ENCODE data around the gene SCN4B.
"Not testable (repeated sequence)": the region's sequence is repeated elsewhere in the genome, so short reads cannot be mapped to it uniquely, and the experiment has no call there.

The SCN4B gene, protein sequence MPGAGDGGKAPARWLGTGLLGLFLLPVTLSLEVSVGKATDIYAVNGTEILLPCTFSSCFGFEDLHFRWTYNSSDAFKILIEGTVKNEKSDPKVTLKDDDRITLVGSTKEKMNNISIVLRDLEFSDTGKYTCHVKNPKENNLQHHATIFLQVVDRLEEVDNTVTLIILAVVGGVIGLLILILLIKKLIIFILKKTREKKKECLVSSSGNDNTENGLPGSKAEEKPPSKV

DNA sequence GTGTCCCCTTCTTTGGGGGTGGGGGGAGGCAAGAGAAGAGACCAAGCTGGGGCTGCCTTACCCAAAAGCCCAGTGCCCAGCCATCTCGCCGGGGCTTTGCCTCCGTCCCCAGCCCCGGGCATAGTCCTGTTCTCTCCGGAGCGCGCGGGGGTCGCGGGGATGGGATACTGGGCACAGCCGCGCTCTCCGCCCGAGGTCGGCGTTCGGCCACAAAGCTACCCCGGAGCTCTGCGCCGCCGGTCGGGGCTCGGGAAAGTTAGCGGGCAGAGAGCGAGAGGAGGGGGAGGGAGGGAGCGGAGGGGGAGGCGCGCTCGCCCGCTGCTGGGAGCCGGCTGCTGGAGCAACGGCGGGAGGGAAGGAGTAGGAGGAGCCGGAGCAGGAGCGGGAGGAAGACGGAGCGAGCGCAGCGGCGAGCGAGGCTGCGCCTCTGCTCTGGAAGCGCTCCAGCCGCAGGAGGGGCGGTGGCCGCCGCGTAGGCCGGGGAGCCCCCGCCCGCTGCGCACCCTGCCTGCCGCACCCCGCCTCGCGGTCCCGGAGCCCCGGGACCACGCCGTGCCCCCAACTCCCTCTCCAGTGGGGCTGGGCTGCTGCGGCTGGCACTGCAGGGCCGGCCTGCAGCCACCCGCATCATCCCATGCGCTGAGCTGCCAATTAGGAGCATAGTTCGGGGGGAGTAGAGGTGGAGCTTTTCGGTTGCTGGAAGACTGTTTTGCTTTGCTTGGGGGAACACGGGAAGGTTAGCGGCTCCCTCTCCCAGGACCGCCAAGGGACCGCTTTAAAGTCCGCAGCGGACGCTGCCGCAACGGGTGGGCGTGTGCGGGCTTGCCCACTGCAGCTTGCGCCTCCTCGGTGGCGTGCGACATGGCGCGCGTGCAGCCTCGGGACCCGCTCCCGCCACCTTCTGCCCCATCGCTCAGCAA is at the start of gene SCN4B:
SCN4B (minus strand) TSS at position 272 of the 920 bp plus-strand sequence; CDS start at position 122, 150 bp downstream.
- peak; percentile 54 for DNase-seq

DNA sequence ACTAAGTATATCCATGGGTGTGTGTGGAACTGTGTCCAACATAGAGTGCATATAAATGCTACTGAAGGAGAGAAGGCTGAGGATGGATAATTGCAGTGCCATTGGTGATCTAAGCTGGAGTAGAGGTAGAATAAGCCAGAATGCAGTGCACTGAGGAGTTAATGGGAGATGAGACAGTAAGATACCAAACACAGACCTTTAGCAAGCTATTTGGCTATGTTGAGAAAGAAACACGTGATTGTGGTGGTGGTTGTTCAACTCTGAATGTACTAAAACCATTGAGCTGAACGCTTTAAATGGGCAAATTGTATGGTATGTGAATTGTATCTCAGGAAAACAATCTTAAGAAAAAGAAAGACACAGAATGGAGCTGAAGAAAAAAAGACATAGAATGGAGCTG is 49.3 kb upstream of the SCN4B start:
- DNase-seq, result no peak

DNA sequence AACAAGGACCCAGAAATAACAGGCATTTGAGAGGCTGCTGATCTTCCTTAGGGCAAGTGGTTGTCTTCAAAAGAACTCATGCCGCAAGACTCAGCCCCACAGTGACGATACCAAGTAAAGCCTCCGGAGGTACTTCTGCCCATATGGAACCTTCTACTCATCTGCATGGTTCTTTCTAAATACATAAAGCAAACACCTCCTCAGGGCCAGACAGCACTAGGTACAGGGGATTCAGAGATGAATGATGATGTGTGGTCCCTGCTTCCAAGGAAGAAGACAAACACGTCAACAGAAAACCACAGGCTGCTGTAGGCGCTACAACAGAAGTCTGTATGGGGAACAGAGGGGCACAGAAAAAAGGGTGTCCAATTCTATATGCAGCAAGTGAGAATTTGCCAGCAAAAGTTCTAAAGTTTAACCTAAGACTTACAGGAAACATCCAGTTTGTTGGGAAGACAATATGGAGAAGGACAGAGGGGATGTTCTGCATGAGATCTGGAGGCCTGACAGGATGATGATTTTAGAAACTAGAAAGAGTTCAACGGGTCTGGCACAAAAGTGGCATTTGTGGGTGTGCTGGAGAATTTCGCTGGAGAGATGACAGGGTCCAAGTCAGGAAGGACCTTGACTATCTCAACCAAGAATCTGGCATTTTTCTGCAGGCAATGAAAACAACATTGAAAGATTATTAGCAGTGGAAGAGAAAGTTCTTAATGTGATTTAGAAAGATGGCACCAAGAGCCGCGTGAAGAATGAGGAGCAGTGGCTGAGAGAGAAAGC is 48.5 kb upstream of the SCN4B start:
- no peak for DNase-seq

DNA sequence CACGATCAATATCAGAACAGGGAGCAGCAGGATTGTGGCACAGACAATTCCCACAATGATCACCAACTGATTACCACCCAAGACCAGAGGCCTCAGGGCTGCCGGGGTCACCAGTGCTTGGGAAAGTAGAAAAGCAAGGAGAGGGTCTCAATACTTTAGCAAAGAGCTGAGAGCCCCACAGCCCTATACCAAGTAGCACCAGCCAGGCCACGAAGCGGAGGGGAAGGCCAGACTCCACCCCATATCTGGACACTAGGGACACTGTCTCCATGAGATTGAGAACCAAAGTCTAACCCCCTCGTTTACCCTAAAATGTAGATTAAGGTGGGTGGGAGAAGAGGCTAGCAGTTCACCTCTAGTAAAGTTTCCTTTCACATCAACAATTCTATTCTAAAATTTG is 47.9 kb upstream of the SCN4B start:
- no peak for DNase-seq

DNA sequence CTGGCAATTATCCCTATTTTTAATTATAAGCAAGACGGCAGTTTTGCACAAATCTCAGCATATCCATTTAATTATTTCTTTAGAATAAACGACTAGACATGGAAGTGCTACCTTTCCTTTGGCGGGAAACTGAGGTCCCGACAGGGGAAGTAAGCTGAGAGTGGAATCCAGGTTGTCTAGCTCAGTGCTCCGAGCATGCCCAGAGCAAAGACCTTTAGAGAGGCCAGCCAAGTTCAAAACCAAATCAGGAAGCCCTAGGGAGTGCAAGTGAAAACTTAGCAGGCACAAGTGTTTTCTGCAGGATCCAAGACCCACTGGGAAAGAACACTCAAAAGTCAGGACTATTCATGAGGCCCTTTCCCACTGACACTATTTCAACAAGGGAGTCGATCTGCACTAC is 46.5 kb upstream of the SCN4B start:
- DNase-seq, result no peak

DNA sequence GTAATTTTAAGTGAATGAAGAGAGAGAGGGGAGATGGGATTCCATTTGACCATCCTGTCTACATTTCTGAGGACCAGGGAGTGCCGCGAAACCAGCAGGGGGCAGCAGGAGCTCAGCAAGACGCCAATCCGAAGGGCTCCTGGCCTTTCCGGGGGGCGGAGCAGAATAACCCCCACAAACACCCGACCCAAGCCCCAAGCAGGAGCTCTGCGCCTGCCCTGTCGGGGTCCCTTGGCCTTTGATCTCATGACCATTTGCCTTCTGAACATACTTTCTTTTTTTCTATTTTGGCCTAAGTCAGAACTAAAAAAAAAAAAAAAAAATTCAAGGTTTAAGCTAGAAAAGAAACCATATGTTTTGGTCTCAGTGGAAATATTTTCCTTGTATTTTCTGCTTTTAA is 45.7 kb upstream of the SCN4B start:
- peak; percentile 57 for DNase-seq

DNA sequence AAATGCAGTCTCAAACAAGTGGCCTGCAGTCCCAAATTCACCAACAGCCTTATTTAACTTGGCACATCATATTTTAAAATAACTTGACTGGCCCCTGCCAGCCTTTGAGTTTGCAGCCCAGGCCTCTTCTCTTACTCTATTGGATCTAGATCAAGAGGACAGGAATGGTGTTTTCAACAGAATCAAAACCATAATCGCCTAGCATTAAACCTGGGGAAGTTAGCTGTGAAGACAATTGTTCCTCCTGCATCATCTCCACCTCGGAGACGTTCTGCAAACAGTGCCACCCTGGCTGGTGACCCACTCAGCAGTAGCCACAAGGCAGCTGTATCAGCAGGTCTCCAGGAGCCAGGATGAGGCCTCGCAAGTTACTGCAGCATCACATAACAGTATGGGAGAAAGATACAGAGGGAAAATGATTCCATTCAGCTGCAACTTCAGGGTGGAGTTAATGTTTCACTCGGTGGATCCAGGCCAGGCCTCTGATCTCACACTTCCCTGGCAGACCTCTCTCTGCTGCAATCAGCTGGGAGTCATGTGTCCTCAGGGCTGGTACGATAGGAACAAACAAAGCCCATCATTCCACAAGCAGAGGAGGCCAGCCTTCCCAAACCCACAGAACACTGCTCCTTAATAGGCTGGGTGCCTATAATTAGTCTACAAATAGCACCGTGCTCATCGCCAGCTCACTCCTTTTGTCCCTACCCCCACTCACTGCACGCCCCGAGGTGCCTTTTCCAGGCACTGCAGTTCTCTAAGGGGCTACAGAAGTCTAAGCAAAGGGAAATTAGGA is 42.4 kb upstream of the SCN4B start:
- DNase-seq, result peak; percentile 56

DNA sequence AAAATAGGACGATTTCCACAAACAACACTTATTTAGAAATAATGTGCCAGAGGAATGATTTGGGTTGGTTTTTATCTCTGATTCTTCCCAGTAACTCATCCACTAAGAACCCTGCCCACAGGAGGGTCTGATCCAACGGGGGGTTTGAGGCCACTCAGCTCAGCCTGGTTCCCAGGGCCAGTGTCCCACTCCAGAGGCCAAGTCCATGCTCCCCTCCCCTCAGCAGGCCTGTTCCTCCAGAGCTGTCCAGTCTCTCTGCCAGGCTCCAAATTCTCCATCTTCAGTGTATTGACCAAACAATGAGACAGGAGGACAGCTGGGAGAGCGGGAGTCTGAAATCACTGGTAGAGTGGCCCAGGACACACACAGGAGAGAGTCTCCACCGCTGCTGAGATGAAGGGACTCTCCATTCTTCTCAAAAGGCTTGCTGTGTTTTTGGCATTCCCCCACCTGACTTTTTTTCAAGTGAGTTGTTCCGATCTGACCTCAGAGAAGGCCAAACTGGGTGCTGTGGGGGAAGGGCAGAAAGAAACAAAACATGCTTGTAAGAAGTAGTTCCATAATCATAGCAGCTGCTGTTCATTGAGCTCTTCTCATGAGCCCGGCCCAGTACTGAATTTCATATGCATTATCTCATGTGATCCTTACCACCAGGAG is 41.4 kb upstream of the SCN4B start:
- no peak for DNase-seq

DNA sequence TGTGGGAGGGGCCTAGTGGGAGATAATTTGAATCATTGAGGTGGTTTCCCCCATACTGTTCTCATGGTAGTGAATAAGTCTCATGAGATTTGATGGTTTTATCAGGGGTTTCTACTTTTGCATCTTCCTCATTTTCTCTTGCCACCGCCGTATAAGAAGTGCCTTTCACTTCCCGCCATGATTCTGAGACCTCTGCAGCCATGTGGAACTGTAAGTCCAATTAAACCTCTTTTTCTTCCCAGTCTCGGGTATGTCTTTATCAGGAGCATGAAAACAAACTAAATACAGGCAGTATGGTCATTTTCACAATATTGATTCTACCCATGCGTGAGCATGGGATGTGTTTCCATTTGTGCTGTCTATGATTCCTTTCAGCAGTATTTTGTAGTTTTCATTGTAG is 40.2 kb upstream of the SCN4B start:
- DNase-seq, result not testable (repeated sequence)

DNA sequence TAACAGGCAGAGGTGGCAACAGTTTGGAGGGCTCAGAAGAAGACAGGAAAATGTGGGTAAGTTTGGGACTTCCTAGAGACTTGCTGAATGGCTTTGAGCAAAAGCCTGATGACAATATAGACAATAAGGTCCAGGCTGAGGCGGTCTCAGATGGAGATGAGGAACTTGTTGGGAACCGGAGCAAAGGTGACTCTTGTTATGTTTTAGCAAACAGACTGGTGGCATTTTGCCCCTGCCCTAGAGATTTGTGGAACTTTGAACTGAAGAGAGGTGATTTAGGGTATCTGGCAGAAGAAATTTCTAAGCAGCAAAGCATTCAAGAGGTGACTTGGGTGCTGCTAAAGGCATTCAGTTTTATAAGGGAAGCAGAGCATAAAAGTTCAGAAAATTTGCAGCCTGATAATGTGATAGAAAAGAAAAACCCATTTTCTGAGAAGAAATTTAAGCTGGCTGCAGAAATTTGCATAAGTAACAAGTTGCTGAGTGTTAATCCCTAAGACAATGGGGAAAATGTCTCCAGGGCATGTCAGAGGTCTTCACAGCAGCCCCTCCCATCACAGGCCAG is 38.4 kb upstream of the SCN4B start:
- DNase-seq, result not testable (repeated sequence)

DNA sequence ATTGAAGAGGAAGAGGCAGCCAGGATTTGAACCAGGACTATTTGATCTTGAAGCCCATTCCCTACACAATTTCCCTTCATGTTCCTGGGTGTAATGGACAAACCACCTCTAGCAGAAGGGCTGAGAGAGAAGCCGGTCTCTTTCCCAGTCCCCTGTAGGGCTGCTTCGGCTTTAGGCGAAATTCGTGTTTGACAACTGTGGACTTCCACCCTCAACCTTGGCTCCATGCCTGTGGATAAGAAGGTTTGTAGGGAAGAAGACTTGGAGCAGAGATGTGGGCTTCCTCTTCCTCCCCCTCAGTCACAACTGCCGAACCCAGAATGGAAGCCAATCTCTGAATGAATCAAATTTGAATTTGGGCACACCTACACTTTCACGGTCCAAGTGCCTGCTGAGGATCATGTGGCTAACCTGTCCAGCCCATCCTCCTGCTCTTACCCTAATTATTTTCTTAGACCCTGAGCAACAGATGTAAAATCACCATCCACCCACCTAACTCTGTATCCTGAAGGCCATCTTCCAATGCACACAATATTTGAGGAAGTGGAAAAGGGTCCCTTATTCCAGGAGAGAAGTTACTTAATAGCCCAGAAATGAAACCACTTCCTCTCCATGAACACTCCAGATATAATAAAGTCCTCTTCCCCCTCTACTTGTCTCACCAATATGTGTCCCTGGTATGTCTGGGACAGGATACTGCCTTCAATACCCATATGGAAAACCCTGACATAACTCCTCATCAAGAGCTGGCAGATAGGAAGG is 33.9 kb upstream of the SCN4B start:
- no peak for DNase-seq

DNA sequence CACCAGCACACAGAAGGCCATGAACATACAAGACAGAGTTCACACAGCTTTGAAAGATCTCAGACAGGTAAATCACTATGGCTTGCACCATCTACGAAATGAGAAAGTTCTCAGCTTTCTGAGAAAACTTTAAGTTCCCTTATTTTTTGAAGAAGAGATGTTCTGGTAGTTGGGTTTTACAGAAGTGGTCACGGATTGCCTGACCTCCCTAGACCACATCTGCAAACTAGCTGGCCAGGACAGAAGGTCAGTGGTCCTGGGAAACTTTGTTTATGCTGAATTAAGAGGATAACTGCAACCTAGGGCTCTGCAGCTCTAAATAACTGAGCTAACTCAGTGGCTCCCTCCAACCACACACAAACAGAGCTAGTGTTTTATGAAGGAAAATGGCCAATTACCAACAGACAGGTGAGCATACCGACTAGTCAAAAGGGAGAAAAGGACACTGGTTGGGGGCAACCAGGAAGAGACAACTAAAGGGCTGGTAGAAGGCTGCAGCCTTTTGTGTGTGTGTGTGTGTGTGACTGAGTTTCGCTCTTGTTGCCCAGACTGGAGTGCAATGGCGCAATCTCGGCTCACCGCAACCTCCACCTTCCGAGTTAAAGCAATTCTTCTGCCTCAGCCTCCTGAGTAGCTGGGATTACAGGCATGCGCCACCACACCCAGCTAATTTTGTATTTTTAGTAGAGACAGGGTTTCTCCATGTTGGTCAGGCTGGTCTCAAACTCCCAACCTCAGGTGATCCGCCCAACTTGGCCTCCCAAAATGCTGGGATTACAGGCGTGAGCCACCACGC is 32.4 kb upstream of the SCN4B start:
- DNase-seq, result no peak

DNA sequence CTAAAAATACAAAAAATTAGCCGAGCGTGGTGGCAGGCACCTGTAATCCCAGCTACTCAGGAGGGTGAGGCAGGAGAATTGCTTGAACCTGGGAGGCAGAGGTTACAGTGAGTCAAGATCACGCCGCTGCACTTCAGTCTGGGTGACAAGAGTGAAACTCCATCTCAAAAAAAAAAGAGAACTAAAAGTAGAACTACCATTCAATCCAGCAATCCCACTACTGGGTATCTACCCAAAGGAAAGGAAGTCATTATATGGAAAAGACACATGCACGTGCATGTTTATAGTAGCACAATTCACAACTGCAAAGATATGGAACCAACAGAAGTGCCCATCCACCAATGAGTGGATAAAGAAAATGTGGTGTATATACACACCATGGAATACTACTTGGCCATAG is 31.1 kb upstream of the SCN4B start:
- not testable (repeated sequence) for DNase-seq

DNA sequence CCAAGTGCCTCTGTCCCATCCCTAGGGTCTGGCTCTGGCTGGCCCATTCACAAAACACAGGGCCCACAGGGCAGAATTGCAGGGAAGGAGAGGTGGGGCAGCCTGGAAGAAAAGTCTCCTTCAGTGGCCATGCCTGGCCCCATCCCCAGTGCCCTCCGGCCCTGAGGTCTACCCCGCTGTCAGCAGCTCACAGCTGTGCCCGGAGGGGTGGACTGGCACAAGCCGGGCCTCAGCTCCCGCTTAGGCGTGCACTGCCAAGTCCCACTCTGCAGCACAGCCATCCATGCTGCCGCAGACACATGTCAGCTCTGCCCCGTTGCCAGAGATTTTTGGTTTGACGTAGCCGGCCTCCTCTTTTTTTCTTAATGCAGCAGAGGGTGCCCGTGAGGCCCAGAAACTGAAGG is 27.7 kb upstream of the SCN4B start:
- peak; percentile 42 for DNase-seq

DNA sequence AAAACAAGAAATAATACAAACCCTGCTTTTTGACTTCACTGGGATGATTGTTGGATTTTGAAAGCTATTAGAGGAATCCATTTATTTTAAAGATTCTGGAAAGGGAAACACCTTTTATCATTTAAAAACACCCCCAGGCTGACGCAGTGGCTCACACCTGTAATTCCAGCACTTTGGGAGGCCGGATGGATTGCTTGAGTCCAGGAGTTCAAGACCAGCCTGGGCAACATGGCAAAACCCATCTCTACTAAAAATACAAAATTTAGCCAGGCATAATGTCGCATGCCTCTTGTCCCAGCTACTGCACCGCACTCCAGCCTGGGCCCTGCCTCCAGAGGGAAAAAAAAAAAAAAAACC is 24.1 kb upstream of the SCN4B start:
- DNase-seq, result no peak

DNA sequence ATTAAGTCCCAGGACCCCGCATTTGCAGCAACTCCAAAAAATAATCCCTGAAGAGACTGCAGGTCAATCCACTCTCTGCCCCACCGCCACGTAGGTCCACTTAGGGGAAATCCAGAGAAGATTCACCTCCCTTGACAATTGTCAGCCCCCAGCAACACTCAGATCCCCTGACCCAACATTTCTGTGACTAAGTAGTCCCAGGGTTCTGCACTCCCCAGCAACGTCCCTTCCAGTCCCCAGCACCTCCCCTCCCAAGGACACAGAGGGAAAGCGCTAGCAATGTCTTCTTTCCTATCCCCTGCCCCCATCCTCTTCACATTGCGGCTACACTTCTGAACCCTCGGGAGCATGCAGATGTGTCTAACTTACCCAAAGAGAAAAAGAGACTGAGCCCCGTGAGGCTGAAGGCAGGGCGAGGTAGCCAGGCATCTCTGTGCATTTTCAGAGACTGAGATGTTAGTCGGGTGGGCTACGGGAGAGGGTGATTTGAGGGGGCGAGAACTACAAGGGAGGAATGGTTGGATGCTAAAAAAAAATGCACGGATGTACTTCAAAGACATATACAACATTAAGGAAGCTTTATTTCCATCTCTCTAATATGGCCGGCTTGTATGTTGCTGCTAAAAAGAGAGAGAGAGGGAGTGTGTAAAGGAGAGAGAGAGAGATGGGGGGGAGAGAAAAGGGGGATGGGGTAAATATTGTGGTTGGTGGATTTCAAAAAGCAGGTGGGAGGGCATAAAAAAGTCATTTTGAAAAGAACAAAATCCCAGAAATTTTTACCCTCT is 23.6 kb upstream of the SCN4B start, which contains the start of gene SCN2B:
SCN2B (minus strand) TSS at position 647 of the 785 bp plus-strand sequence; CDS start at position 439, 208 bp downstream.
- no peak for DNase-seq

DNA sequence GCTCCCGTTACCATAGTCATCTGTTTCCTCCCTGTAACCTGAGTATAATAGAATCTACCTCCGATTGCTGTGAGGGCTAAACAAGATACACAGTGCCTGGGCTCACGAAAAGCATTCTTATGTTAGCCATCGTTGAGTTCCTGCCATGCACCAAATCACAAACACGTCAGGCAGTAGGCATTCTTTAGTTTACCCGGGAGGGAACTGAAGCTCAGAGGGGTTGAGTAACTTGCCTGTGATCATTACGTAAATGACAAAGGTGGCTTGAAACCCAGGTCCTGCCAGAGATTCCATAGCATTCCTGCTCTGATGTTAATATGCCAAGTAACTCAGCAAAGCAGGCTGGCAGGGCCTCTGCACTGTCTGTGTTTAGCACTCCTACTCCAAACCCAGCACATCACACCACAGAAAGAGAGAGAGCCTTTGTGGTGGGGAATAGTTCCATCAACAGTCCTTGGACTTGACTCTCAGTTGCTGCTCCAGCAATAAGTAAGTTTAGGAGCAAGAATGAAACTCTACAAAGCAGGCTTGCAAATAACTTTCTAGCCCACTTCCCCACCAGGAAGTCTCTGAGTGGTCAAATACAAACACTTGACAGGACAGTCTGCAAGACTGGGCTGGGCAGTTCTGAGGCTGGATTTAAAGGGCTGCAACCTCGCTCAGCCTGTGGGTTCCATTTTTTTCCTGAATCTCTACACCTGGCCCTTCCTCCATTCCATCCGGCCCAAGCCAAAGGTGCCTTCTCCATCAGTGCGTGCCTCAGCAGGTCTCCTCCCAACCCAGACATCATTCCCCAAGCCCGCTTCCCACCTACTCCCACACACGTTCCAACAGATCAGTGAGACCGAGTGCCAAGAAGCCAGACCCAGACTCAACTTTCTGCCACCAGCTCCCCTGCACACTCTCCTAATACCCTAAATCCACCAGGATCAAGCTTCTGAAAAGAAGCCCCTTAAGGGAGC is 22.7 kb upstream of the SCN4B start:
- DNase-seq, result no peak

DNA sequence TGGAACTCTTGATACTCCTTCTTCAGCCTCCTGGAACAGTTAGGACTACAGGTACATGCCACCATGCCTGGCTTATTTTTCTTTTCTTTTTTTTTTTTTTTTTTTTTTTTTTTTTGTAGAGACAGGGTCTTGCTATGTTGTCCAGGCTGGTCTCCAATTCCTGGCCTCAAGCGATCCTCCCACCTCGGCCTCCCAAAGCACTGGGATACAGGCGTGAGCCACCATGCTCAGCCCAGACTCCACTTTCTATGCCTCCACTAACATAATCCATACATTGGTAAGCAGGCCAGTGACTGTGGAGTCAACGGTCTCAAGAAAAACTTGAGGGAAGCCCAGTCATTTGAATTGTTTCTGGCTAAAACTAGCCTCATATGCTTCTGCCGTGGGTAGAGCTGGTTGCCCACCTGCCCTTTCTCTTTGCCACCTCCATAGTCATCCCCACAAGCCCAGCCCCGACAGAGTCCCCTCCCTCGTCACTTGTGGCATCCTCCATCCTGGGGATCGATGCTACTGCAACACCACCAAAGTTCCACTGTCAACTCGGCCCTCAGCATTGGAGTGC is 21.5 kb upstream of the SCN4B start:
- no peak for DNase-seq
